GM21367 (cell line): ENCODE measurements around the gene KCNC3.
"Not testable (repeated sequence)": the region's sequence is repeated elsewhere in the genome, so short reads cannot be mapped to it uniquely, and the experiment has no call there.

ENCODE experiments used
- ATAC-seq: cut with Tn5 transposase; IDR thresholded peaks from one replicate; pipeline ENCODE4 v1.9.1; 2021; ENCODE audit not compliant: unreplicated experiment

KCNC3 gene

DNA sequence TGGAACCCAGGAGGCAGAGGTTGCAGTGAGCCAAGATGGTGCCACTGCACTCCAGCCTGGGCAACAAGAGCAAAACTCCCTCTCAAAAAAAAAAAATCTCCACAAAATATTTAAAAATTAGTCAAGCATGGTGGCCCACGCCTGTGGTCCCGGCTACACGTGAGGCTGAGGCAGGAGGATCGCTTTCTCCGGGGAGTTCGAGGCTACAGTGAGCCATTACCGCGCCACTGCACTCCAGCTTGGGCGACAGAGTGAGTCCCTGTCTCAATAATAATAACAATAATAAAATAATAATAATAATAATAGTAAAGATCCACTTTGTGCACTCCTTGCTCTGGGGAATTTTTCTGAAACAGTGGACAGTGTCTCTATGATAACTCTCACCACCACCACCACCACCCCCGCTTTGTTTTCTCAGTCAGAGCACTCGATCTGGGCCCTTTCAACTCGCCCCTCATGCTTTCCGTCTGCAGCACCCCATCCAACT, 27.6 kb upstream of the KCNC3 start:
- no peak for ATAC-seq

DNA sequence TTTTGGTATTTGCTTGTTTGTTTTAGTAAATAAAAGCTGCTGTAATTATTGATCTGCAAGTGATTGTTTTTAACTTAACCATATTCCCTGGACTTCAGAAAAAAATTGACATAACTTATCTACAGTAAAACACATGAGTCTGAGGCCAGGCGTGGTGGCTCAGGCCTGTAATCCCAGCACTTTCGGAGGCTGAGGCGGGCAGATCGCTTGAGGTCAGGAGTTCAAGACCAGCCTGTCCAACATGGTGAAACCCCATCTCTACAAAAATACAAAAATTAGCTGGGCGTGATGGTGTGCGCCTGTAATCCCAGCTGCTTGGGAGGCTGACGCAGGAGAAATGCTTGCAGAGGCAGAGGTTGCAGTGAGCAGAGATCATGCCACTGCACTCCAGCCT, 24.3 kb upstream of the KCNC3 start:
- ATAC-seq: not testable (repeated sequence)

DNA sequence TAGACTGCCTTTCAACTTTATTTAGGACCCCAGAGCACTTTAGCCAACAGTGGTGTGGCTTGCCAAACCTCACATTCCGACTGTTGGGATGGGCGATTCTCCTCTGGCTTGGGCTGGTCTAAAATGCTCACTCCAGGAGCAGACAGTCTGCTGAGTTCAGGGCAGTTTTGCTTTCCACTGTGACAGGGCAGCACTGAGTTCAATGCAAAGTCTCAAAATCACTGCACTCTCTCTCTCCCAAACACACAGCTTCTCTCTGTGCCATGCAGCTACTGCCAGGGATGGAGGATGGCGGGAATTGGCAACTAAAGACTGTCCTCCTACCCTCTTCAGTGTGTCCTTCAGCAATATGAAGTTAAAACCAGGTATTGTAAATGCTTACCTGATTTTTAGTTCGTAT, 23.1 kb upstream of the KCNC3 start:
- no peak for ATAC-seq

DNA sequence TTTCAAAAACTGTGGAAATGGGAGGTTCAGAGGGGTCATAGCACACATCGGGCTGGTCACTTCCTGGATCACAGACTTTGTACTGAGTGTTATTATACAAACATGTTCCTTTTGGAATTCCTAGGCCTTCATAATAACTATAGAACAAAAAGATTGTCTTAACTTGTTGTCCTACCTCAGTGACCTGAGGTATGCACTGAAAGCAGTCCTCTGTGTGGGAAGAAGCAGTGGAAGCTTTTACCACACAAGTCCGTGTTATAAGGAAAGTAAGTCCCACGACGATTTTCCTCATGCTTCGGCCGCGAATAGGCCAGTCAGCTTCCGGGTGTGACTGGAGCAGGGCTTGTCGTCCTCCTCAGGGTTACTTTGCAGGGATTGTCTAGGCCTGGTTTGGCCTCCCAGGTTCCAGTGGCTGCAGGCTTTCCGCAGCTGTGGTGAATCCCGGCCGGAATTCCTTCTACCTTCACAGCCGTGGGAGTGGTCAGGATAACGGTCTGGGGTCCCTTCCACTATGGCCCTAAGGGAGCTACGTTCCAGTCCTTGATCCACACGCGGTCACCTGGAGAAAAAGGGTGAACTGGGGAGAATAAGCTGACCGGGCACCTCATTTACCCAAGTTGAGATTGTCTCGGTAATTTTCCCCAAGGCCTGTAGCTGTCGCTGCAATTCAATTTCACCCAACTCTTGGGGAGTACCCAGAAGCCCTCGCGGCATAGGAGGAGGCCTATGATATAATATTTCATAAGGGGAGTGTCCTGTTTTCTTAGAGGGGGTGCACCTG, 20.3 kb upstream of the KCNC3 start:
- no peak for ATAC-seq

DNA sequence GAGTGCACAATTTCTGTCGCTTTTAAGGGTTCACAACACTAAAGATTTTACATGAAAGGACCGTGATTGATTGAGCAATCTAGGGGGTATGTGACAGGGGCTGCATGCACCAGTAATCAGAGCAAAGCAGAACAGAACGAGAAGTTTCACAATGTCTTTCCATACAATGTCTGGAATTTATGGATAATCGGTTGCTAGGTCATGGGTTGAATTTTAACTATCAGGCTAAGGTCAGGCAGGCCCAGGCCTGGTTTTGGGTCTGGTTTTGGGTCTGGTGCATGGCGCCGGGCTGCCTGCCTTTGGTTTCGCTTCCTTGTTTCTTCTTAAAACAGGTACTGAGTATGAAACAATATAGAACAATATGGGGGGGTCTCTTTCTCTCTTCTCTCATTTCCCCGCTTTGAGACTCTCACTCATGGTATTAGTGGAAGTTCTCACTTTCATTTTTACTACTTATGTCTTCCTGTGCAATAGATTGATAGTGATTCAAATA, 18.0 kb upstream of the KCNC3 start:
- ATAC-seq: not testable (repeated sequence)

DNA sequence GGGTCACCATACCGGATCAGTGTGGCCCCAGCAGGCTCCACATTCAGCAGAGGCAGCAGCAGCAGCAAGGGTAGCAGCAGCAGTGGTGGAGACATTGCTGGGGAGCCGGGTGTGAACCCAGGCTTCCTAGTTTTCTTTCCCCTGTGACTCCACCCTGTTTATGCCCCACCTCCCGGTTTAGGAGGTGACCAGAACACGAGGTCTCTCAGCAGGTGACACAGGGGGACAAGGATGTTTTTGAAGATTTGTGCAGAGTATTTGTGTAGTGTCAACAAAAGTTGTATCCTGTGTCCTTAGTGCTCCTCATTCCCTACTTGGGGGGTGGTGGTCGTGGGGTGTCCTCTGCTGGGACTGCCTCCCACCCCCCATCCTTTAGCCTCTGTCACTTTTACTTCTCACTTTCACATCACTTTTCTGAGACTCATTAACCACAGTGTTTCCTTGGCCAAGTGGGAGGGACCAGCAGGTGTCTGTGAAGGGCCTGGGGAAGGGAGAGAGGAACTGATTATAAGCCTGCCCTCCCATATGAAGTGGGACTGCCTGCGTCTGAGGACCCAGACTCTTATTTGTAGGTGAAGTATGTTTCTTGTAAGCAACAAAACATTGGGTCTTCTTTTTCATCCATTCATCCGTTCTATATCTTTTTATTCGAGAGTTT, 15.6 kb upstream of the KCNC3 start:
- ATAC-seq: no peak

DNA sequence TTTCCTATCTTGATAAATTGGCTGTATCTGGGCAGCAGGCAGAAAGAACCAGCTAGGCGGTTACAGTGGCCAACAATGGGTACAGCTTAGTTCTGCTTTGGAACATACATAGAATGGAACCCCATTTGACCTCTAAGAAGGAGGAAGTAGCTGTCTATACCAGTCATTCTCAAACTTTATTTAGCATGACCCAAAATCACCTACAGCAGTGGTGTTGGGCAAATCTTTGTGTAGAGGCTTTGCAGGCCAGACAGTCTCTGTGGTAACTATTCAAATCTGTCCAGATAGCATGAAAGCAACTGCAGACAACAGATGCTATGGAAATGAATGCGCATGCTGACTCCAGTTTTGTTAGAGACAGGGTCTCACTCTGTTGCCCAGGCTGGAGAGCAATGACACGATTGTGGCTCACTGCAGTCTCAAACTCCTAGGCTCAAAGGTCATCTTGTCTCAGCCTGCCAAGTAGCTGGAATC, 12.0 kb upstream of the KCNC3 start:
- ATAC-seq: peak; percentile 42

DNA sequence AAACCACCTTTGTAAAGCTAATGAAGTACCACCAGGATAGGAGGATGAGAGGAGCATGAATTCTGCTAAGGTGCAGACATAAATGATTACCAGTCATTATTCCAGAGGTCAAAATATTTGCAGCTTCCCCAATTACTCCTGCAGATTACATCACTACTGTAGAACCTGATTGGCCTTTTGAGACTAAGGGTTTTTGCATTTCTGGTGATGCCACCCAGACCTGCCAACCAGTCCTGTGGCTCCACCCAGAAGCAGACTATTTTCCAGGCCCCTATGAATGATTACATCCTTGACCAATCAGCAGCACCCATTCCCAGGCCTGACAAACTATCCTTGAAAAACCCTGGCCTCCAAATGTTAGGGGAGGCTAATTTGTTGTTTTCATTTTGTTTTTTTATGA, 11.2 kb upstream of the KCNC3 start:
- no peak for ATAC-seq

DNA sequence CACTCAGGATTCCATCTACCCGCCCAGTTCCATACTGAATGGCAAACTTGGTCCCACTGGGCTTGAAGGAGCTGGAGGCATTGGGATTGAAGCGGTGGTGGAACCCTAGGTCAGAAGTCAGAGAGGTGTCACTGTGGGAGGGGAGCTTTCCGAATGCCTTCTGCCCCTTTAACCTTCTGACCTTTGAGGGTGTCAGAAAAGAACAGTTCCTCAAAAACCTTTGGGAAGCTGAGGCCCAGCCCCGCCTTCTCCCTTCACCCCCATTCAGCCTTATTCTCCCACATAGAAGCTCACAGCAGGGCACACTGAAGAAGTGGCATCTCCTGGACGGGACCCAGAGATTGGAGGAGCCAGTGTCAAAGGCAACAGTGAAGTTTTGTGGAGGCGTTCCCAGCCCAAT, 7.9 kb upstream of the KCNC3 start:
- ATAC-seq: not testable (repeated sequence)

DNA sequence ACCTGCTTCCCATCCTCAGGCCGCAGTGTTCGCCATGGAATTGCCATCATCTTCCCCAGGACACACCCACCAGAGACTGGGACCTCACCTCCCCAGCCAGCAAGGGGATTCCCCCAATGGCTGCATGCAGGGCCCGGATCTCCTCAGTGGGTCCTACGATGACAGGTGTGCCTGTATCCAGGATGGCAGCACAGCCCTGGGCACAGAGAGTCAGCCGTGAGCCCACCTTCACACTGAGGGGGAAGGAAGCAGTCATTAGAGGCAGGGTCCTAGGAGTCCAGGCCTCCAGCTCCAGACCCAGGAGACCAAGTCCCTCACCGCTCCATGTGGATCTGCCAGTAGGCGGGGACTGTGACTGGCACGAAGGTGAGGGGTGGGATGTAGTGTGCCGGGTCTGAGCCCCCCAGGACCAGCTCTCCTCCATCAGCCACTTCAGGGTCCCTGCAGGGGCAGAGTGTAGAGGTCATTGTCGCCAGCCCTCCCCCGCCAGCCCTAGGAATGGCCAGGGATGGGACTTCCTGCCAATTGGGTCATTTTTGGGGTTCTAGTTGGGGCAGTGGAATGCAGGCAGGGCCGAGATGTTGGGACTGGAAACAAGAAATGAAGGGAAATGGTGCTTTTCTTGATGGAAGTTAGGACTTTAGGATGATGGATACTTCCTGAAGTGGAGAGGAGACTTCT, 5.7 kb upstream of the KCNC3 start:
- ATAC-seq: no peak

DNA sequence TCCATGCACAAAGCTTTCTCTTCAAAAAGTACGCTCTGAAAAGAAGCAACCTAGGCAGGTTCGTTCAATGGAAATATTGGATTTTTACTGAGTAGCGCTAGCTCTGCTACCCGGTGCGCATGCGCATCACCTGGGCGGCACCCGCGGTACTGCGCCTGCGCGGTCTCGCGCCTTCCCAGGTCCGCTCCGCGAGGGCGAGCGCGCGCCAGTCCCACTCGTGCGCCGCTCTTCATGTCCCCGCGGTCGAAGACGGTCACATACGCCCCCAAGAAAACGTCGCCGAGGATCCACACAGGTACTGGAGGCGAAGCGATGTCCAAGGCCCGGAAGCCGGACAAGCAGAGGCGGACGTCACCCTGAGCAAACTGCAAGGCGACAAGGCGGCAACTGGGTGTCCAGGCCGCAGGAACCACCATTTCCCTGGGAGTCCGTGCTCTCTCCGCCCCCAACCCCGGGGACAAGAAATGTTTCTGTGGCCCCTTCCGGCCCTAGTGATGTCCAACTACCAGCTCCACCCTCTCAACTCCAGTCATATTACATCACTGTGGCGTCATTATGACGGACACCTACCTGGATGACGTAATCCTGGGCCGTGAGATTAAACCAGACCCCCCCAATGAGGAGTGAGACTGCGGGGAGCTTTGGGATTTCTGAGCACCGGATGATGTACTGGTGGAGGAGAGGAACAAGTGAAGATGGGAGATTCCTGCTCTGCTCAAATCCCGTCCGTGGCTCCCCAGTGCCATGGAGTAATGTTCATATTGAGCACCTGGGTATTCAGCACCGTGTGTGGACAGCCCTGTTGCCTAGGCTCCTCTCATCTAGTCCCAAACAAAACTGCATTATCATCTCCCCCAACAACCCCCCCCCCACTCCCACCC, 4.8 kb upstream of the KCNC3 start:
- peak; percentile 17 for ATAC-seq

DNA sequence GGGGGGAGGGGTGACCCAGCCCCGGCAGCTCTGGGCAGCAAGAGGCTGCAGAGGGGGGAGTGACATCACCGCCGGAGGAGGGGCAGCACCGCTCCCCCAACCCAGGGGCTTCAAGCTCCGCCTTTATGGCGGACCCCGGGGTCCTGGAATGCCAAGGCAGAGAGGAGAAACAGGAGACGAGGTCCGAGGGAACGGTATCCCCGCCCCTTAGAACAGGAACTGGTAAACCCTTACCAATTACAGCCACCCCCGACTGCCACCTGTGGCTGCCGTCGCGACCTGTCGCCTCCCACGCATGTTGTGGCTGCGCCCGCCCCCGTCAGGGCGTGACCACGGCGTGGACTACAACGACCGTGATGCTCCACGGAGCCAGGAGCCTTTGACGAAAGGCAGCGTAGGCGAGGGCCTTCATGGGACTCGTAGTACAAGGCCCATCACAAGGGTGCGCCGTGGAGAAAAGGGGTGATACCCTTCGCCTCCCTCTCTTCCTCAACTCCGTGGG, 4.1 kb upstream of the KCNC3 start:
- peak; percentile 33 for ATAC-seq

DNA sequence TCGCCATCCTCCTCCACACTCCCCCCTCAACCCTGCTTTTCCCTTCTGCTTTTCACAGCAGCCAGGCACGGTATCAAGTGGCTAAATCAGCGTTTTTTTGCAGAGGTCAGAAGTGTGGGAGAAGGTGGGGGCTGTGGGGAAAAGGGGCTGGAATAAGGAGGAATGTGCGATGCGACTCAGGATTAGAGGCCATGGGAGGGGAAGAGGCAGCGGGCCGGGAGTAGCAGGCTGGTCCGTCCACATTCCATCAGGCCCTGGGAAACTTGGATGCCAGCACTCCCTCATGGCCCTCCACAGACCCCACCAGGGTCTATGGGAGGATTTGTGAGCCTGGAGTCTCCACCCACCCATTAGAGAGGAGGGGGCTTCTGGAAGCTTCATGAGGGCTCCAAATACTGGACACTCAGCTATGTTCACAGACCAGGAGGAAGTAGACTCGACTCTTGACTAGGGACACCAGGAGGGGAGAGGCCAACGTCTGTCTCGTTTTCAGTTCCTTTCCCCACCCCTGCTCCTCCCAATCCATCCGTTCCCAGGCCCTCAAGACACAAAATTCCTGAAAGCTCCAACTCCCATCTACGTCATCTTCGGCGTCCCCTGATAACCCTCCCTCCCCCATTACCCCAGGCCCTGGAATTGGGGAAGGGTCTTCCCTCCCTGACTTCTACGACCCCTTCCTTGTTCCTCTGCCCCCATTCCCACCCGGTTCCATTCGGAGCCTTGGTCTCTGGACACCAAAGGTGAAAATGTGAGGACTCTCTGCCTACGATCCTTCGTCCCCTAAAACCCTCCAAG, 3.3 kb upstream of the KCNC3 start:
- ATAC-seq: no peak

DNA sequence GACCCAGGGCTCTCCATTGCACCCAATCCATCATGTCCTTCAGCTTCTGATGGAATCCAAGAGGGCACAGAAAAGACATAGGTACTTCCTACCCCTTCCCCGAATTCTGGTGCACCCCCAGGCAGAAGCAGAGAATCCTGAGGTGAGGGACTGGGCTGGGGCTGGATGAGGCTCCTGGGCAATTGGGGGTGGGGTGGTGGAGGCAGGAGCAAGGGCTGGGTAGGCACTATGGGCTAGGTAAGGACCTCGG, 2.7 kb upstream of the KCNC3 start:
- ATAC-seq: no peak

DNA sequence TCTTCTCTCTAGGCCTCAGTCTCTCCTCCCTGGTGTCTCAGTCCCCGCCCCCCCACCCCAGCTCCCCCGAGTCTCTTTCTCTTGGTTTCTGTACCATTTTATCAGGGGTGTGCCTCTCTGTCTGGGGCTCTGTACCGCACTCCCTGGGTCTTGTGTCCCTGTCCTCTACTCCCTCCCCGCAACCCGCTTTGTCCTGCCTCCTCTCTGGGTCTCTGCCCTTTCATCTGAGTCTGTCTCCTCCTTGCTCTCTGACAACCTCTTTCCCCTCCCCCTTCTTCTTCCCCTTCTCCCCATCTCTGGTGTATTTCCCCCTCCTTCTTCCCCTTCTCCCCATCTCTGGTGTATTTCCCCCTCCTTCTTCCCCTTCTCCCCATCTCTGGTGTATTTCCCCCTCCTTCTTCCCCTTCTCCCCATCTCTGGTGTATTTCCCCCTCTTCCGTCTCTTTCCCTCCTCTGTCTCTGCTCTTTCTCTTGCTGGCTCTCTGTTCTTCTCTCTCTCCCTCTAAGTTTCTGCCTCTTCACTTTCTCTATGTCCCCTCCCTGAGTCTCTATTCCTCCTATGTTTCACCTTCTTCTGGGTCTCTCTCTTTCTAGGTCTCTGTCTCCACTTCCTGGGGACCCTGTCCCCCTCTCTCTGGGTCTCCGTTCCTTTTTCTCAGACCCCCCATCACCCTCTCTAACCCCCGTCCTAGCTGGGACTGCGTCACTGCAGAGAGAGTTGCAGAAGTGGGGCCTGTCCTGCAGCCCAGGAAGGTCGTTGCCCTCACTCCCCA, 2.2 kb upstream of the KCNC3 start:
- ATAC-seq: no peak

DNA sequence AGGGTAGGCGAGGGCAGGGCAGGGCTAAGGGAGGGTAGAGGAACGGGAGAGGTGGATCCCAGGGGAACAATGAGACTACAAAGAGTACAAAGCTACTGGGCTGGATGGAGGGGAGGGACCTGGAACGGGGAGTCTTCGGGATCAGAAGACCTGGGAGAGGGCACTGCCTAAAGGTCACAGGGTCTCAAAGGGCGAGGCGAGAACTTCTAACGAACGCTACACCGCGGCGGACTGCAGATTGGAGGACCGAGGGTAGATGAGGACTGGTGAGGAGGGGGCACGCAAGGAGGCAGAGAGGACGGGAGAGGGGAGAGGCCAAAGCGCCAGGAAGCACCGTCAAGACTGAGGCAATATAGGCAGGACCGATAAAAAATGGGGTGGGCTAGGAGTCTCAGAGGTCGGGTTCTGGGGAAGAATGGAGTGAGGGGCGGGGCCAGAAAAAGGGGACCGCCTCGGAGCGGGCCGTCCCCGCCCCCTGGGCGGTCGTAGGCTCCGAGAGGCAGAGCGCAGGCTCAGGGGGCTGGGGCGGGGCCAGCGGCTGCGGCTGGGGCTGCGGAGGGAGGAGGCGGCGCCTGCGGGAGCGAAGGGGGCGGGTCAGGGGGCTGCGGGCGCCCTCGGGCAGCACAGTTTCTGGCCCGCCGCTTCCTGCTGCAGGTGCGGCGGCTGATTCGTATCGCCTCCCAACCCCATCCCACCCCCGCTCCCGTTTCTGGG, 1.3 kb upstream of the KCNC3 start:
- no peak for ATAC-seq

DNA sequence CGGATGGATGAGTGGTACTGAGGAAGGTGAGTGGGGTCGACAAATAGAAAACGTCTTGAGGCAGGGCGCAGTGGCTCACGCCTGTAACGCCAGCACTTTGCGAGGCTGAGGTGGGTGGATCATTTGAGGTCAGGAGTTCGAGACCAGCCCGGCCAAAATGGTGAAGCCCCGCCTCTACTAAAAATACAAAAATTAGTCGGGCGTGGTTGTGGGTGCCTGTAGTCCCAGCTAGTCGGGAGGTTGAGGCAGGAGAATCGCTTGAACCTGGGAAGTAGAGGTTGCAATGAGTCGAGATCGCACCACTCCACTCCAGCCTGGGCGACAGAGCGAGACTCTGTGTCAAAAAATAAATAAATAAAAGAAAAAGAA, 733 bp upstream of the KCNC3 start:
- not testable (repeated sequence) for ATAC-seq

DNA sequence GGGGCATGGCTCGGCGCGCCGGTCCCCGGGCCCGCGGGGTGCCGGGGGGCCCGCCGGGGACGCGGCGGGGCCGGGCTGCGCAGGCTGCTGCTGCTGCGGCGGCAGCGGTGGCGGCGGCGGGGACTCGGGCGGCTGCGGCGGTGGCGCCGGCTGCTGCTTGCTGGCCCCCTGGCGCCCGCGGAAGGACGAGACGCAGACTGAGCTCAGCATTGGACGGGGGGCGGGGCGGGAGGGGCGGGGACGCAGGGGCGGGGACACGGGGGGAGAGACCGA, 368 bp downstream of the KCNC3 start:
- ATAC-seq: peak; percentile 8
